Naive B cell (primary cell): ENCODE measurements around the gene GLG1. TPM values are rescaled to one million over a fixed set of nuclear protein-coding genes. Genes with fewer than 3 reads are reported as not detected.
A peak's percentile ranks its signal among the peaks of the same experiment; 100 is the strongest.

Experiments used
- ATAC-seq, 2 donors: fragments of 150-1000 bp; cut with Tn5 transposase; 2 replicates each; pipeline ENCODE4 v1.10.0; 2021; ENCODE audit warnings: low read depth in 2 of 2, mild to moderate bottlenecking in 2 of 2, moderate library complexity in 2 of 2
- DNase-seq: peaks from one replicate; pipeline ENCODE4 v3.0.0; 2022
- H3K27ac Mint-ChIP-seq, 6 donors: one replicate each; pipeline ENCODE4 v1.8.0; 2020 to 2022; ENCODE audit warnings: mild to moderate bottlenecking in 6 of 6, mixed read lengths in 6 of 6, moderate library complexity in 5 of 6, inconsistent platforms in 2 of 6
- H3K27me3 Mint-ChIP-seq, 3 donors: one replicate each; pipeline ENCODE4 v1.8.0; 2021 to 2022; ENCODE audit warnings: mixed read lengths in 3 of 3, mild to moderate bottlenecking in 1 of 3
- H3K36me3 Mint-ChIP-seq, 2 donors: one replicate each; pipeline ENCODE4 v1.8.0; 2020 to 2022; ENCODE audit warnings: mixed read lengths in 2 of 2, inconsistent platforms in 1 of 2, mild to moderate bottlenecking in 1 of 2
- H3K4me1 Mint-ChIP-seq, 3 donors: one replicate each; pipeline ENCODE4 v1.8.0; 2020 to 2022; ENCODE audit warnings: mixed read lengths in 3 of 3, inconsistent platforms in 1 of 3, mild to moderate bottlenecking in 1 of 3, moderate library complexity in 1 of 3
- H3K4me3 Mint-ChIP-seq, 8 donors: one replicate each; pipeline ENCODE4 v1.8.0; 2020 to 2022; ENCODE audit warnings: mild to moderate bottlenecking in 8 of 8, mixed read lengths in 8 of 8, moderate library complexity in 8 of 8, inconsistent platforms in 2 of 8
- H3K9me3 Mint-ChIP-seq, 7 donors: one replicate each; pipeline ENCODE4 v1.8.0; 2020 to 2022; ENCODE audit warnings: mixed read lengths in 7 of 7, mild to moderate bottlenecking in 5 of 7, inconsistent platforms in 2 of 7, moderate library complexity in 1 of 7
- polyA plus RNA-seq, 6 donors: library from polyadenylated mRNA; unstranded; fragments of 300-500 nt; fragmentation: Illumina TruSeq; gene quantifications; one replicate each; pipeline ENCODE4 v1.2.3, GENCODE V29; 2021; ENCODE audit warnings: low read depth in 6 of 6

The GLG1 gene
- polyA plus RNA-seq, 6 donors from 2014 or later, result 71.4 to 112 (median 94.1) TPM

GRCh38 chr16:74605332-74605731, 1.6 kb downstream of the GLG1 start:
- Mint-ChIP-seq H3K36me3 (no peaks in the 10 kb centered on the region), H3K27ac (peak overlapping the region in 4 of 6 donors; percentile 86 to 98 (median 96)), H3K9me3 (no peaks in the 10 kb centered on the region), H3K4me1 (peaks cover 43 to 65% (median 59%) of the 10 kb centered on the region in 3 donors), H3K4me3 (peak overlapping the region in 6 of 8 donors; percentile 91 to 97 (median 94)), H3K27me3 (no peaks in the 10 kb centered on the region)
- ATAC-seq (no peak), DNase-seq (no peak)

DNA sequence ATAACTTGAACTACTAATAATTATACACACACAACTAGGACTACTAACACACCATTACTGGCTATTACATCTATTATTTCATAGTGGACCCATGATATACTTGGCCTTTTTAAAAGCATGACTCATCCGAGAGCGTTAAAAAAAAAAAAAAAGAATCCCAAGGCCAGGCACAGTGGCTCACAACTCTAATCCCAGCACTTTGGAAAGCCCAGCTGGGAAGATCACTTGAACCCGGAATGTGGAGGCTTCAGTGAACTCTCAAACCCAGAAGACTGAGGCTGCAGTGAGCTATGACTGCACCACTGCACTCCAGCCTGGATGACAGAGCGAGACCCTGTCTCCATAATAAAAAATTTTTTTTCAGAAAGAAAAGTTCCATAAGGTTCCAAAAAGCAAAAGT, 3.1 kb downstream of the GLG1 start:
- Mint-ChIP-seq H3K36me3 (peaks cover 0 to 4% of the 10 kb centered on the region in 2 donors), H3K4me3 (peak overlapping the region in 3 of 8 donors; percentile 59 to 91 (median 66)), H3K9me3 (no peaks in the 10 kb centered on the region), H3K4me1 (peaks cover 49 to 78% (median 74%) of the 10 kb centered on the region in 3 donors), H3K27me3 (no peaks in the 10 kb centered on the region), H3K27ac (peak overlapping the region in 1 of 6 donors; percentile 65)
- no peak for ATAC-seq
- no peak for DNase-seq

- H3K27me3 Mint-ChIP-seq, result no peaks in the 10 kb centered on the region
Measured at GRCh38 chr16:74601126-74601871, 5.6 kb downstream of the GLG1 start.

GRCh38 chr16:74596586-74596985, 10.3 kb downstream of the GLG1 start:
- Mint-ChIP-seq H3K27me3 (no peaks in the 10 kb centered on the region), H3K4me3 (no peak overlapping the region), H3K9me3 (no peaks in the 10 kb centered on the region), H3K36me3 (peaks cover 0 to 9% of the 10 kb centered on the region in 2 donors), H3K27ac (no peak overlapping the region), H3K4me1 (peaks cover 26 to 52% (median 42%) of the 10 kb centered on the region in 3 donors)
- ATAC-seq (no peak), DNase-seq (no peak)

More at GRCh38 chr16:74601126-74601871, 5.6 kb downstream of the GLG1 start:
- Mint-ChIP-seq H3K9me3 (no peaks in the 10 kb centered on the region), H3K4me1 (peaks cover 44 to 76% (median 67%) of the 10 kb centered on the region in 3 donors), H3K4me3 (peak overlapping the region; percentile 29 to 79 (median 50)), H3K27ac (peak overlapping the region in 4 of 6 donors; percentile 67 to 84 (median 70)), H3K36me3 (peaks cover 0 to 9% of the 10 kb centered on the region in 2 donors)
- ATAC-seq (peak; percentile 89), DNase-seq (peak; percentile 19)

- peaks cover 0 to 5% of the 10 kb centered on the region in 2 donors for H3K36me3 Mint-ChIP-seq
- DNase-seq (no peak), ATAC-seq (no peak)
- no peaks in the 10 kb centered on the region for H3K9me3 Mint-ChIP-seq
- peak overlapping the region in 3 of 6 donors; percentile 68 to 81 (median 76) for H3K27ac Mint-ChIP-seq
- peaks cover 26 to 53% (median 32%) of the 10 kb centered on the region in 3 donors for H3K4me1 Mint-ChIP-seq
- H3K27me3 Mint-ChIP-seq, result no peaks in the 10 kb centered on the region
- H3K4me3 Mint-ChIP-seq, result no peak overlapping the region
Measured at GRCh38 chr16:74592847-74593246, 14.1 kb downstream of the GLG1 start.

- DNase-seq, result no peak
- Mint-ChIP-seq H3K36me3 (peaks cover 0 to 5% of the 10 kb centered on the region in 2 donors), H3K4me1 (peaks cover 30 to 57% (median 39%) of the 10 kb centered on the region in 3 donors), H3K27ac (peak overlapping the region in 2 of 6 donors; percentile 20 to 68), H3K9me3 (no peaks in the 10 kb centered on the region), H3K4me3 (no peak overlapping the region), H3K27me3 (no peaks in the 10 kb centered on the region)
- ATAC-seq, result no peak
Measured at GRCh38 chr16:74591876-74592650, 14.9 kb downstream of the GLG1 start.

- peak overlapping the region in 2 of 8 donors; percentile 18 to 29 for H3K4me3 Mint-ChIP-seq
- DNase-seq, result no peak
Measured at GRCh38 chr16:74586948-74587347, 20.0 kb downstream of the GLG1 start.

GRCh38 chr16:74585846-74586443, 21.0 kb downstream of the GLG1 start:
- H3K4me3 Mint-ChIP-seq, result no peak overlapping the region
- no peaks in the 10 kb centered on the region for H3K27me3 Mint-ChIP-seq

More at GRCh38 chr16:74586948-74587347, 20.0 kb downstream of the GLG1 start:
- peak overlapping the region in 4 of 6 donors; percentile 2 to 83 (median 29) for H3K27ac Mint-ChIP-seq
- H3K27me3 Mint-ChIP-seq, result no peaks in the 10 kb centered on the region
- no peak for ATAC-seq
- H3K36me3 Mint-ChIP-seq, result peaks cover 0 to 9% of the 10 kb centered on the region in 2 donors
- no peaks in the 10 kb centered on the region for H3K9me3 Mint-ChIP-seq
- H3K4me1 Mint-ChIP-seq, result peaks cover 44 to 85% (median 68%) of the 10 kb centered on the region in 3 donors

GRCh38 chr16:74583926-74584666, 22.8 kb downstream of the GLG1 start:
- H3K27me3 Mint-ChIP-seq, result no peaks in the 10 kb centered on the region
- H3K36me3 Mint-ChIP-seq, result peaks cover 0 to 9% of the 10 kb centered on the region in 2 donors
- DNase-seq, result no peak
- H3K4me1 Mint-ChIP-seq, result peaks cover 54 to 90% (median 76%) of the 10 kb centered on the region in 3 donors
- H3K4me3 Mint-ChIP-seq, result no peak overlapping the region
- ATAC-seq, result no peak
- H3K27ac Mint-ChIP-seq, result peak overlapping the region in 5 of 6 donors; percentile 14 to 41 (median 22)
- H3K9me3 Mint-ChIP-seq, result no peaks in the 10 kb centered on the region

More at GRCh38 chr16:74585846-74586443, 21.0 kb downstream of the GLG1 start:
- H3K27ac Mint-ChIP-seq, result peak overlapping the region in 1 of 6 donors; percentile 89
- no peaks in the 10 kb centered on the region for H3K9me3 Mint-ChIP-seq
- no peak for DNase-seq
- peaks cover 53 to 86% (median 75%) of the 10 kb centered on the region in 3 donors for H3K4me1 Mint-ChIP-seq
- H3K36me3 Mint-ChIP-seq, result peaks cover 0 to 9% of the 10 kb centered on the region in 2 donors
- ATAC-seq, result no peak

DNA sequence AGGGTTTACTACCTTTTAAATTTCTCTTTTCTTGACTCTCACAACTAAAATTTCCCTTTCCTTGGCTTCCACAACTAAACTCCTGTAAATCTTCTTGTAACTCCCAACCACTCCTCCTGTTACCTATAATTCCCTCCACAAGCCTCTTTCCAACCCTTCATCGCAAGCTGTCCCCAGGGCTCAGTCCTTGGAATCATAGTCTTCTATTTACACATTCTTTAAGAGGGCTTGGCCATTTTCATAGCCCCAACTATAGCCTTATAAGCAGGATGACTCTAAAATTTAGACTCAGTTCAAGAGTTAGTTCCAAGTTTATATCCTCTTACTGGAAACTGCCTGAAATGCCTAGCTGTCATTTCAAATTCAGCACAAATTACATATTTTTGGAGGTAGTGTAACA, 23.9 kb downstream of the GLG1 start:
- no peak for ATAC-seq
- no peaks in the 10 kb centered on the region for H3K9me3 Mint-ChIP-seq
- DNase-seq, result no peak
- H3K4me1 Mint-ChIP-seq, result peaks cover 57 to 89% (median 80%) of the 10 kb centered on the region in 3 donors
- H3K36me3 Mint-ChIP-seq, result peaks cover 0 to 9% of the 10 kb centered on the region in 2 donors
- peak overlapping the region in 2 of 8 donors; percentile 30 to 87 for H3K4me3 Mint-ChIP-seq
- H3K27ac Mint-ChIP-seq, result peak overlapping the region in 4 of 6 donors; percentile 24 to 86 (median 41)
- no peaks in the 10 kb centered on the region for H3K27me3 Mint-ChIP-seq

DNA sequence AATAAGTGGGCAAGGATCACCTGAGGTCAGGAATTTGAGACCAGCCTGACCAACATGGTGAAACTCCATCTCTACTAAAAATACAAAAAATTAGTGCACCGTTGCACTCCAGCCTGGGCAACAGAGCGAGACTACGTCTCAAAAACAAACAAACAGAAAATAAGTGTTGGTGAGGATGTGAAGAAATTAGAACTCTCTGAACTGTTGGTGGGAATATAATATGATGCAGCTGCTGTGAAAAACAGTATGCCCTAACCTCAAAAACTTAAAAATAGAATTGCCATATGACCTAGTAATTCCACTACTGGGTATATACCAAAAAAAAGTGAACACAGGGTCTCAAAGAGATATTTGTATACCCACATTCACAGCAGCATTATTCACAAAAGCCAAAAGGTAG, 26.1 kb downstream of the GLG1 start:
- ATAC-seq (no peak), DNase-seq (no peak)
- Mint-ChIP-seq H3K4me1 (peaks cover 49 to 88% (median 69%) of the 10 kb centered on the region in 3 donors), H3K4me3 (peak overlapping the region in 3 of 8 donors; percentile 12 to 50 (median 31)), H3K27ac (peak overlapping the region in 4 of 6 donors; percentile 44 to 94 (median 80)), H3K9me3 (no peaks in the 10 kb centered on the region), H3K36me3 (peaks cover 0 to 9% of the 10 kb centered on the region in 2 donors), H3K27me3 (no peaks in the 10 kb centered on the region)

DNA sequence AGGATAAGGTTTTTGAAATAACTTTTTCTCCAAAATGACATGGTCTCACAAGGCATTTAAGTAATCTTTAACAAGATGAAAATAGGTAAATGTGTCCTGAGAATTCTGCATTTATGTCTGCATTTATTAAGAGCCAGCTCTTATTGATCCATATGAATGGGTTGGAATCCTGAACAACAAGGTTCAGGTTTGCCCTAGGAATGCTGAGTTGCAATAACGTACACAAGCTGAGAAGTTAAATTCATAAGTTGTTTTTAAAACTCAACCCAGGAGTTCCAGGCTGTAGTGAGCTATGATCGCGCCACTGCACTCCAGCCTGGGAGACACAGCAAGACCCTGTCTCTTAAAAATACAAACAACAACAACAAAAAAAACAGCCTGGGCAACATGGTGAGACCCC, 28.1 kb downstream of the GLG1 start:
- Mint-ChIP-seq H3K4me3 (peak overlapping the region in 1 of 8 donors; percentile 41), H3K4me1 (peaks cover 50 to 87% (median 65%) of the 10 kb centered on the region in 3 donors), H3K27ac (no peak overlapping the region), H3K36me3 (peaks cover 0 to 3% of the 10 kb centered on the region in 2 donors), H3K9me3 (no peaks in the 10 kb centered on the region), H3K27me3 (no peaks in the 10 kb centered on the region)
- ATAC-seq (no peak), DNase-seq (no peak)
